NCI-H1417 (cell line): Measurements from ENCODE around the gene ONECUT1.

Experiments
- DNase-seq, 3 experiments: peaks; one replicate each; lab custom pipeline; 2025; lab: John Stamatoyannopoulos, UW

ONECUT1 gene

DNA sequence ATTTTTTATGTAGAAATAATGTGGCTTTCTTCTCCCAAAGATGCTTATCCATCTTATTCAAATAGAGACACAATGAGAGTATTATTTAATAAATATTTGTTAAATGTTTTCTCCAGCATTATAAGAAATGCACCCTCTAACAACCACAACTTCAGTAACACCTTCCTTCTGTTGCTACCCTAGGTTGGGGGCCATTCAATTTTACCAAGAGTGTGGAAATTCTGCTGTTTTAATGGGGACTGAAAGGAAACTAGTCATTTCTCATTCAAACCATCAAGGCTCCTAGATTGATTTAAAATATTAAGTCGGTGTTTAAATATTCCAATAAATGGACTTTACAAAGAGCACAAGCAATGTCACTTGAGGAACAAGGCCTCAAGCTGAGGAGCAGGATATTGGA lies 7.6 kb downstream of the ONECUT1 start:
- no peak for DNase-seq

- DNase-seq = peak; percentile 28 to 73 (median 69)
Measured at GRCh38 chr15:52780172-52780980, 9.8 kb downstream of the ONECUT1 start.

- peak in 1 of 3 experiments; percentile 1 for DNase-seq
Measured at GRCh38 chr15:52778457-52778856, 11.7 kb downstream of the ONECUT1 start.

- no peak for DNase-seq
Measured at GRCh38 chr15:52772766-52773165, 17.4 kb downstream of the ONECUT1 start.

DNA sequence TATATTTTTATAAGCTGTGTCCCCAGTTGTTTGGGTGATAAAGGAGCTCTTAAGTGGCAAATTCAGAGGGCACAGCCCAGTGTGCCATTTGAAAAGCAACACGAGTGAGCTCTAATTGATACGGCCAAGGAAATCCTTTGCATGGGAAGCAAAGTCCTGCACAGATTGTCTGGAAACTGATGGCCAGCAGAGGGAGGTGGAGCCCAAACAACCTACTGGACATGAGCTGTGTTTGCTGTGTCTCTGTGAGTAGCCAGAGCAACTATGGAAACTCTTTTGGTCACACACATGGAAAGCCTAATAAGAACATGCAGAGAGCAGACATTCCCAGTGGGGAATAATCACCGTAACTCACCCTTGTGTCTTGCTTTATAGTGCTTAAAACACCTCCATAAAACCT lies 24.4 kb downstream of the ONECUT1 start:
- DNase-seq = peak in 1 of 3 experiments; percentile 14

DNA sequence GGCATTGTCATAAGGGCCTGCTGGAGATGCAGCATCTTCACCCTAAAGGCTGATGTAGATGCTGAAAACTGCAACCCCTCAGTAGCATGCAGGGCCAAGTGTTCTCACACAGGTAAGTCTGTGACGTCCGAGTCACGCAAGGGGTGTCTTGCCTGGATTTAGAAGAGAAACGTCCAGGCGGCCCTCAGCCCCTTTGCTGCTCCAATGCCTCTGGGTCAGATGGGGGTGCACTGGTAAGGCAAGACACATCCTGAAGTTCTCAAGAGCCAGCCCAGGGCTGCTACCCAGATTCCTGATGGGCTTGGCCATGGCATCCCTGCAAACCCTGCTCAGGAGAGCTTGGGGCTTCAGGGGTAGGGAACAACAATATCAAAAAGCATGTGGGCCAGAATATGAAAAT lies 25.4 kb downstream of the ONECUT1 start:
- no peak for DNase-seq

- DNase-seq = no peak
Measured at GRCh38 chr15:52762621-52763020, 27.5 kb downstream of the ONECUT1 start.

GRCh38 chr15:52760562-52760961 lies 29.6 kb downstream of the ONECUT1 start:
- DNase-seq = no peak

GRCh38 chr15:52759969-52760368 lies 30.2 kb downstream of the ONECUT1 start:
- DNase-seq = no peak

DNA sequence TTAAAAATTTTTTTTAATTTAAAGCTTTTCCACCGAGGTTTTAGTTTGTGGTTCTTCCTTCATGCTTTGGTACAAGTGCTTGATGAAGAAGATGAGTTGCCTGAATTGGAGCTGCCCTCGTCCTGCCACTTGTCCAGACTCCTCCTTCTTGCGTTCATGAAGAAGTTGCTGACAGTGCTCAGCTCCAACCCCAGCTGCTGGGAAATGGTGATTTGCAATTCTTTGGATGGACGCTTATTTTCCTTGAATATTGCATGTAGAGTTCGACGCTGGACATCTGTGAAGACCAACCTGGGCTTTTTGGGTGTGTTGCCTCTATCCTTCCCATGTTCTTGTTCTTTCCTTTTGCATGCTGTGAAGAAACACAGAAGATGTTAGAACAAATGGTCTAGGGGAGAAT lies 32.6 kb downstream of the ONECUT1 start:
- DNase-seq = no peak

DNA sequence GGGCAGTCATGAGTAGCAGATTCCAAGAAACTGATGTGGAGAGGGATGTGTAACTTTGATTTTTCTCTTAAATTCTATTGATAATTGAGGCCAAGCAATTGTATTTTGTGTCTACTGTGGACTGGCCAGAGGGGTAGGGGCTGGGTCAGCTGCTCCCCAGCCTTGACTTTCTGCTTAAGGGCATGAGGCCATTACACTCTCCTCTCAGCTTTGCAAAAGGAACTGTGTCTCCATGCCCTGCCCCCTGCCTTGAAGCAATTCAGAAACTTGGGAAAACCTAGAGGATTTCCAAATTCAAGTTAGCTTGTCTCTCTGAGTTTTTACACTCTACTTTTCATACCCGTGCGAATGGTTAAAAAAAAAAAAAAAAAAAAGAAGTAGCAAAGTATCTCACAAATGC lies 38.6 kb downstream of the ONECUT1 start:
- no peak for DNase-seq

- DNase-seq = peak in 1 of 3 experiments; percentile 28
Measured at GRCh38 chr15:52749258-52749657, 40.9 kb downstream of the ONECUT1 start.

- no peak for DNase-seq
Measured at GRCh38 chr15:52746162-52746757, 43.9 kb downstream of the ONECUT1 start.

- DNase-seq = no peak
Measured at GRCh38 chr15:52745326-52746161, 44.6 kb downstream of the ONECUT1 start.

DNA sequence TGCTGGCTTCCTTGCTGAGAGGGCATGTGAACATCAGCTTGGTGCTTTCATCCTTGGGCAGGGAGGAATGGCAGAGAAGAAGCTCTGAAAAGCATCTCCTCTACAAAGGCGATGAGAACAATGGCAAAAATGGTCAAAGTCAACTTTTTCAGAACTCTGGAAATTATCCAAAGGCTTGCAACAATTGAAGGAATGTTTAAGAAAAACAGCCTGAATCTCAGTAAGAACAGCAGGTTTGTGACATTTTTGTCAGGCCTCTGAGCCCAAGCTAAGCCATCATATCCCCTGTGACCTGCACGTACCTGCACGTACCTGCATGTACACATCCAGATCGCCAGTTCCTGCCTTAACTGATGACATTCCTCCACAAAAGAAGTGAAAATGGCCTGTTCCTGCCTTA lies 51.8 kb downstream of the ONECUT1 start:
- DNase-seq = no peak

GRCh38 chr15:52737720-52738119 lies 52.4 kb downstream of the ONECUT1 start:
- DNase-seq = no peak

DNA sequence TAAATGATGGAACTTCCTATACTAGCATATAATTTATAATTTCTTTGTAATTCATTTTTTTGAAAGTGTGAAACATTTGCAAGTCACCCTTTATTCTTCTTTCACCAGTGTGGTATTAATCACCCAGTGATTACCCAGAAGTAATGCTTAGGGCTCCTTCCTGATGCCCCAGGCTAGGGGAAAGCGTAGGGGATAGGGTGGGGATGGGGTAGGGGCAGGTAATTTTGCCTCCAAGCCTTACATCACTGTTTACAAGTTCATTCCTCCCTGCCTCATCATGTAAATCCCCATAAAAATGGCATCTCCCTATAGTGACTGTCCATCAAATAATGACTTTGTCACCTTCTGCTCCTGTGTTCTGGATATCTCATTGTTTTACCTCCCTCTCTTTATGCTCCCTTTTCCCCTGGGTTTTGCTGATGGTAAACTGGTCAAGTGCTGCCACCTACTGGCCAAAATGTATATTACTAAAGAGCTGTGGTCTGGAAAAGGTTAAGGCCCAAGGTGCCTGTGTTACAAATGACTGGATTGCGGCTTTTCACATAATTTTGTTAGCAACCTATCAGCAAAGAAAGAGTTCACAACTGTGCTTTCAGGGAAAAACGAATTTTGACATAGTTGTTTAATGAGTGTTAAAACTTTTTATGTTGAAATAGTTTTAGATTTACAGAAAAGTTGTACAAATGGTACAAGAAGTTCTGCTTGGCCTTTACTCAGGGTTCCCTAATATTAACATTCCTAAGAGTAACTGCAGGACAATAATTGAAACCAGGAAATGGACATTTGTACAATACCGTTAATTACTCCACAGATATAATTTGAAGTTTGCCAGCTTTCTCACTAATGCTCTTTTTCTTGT lies 54.7 kb downstream of the ONECUT1 start:
- DNase-seq = peak; percentile 57 to 84 (median 72)

- DNase-seq = no peak
Measured at GRCh38 chr15:52734329-52734728, 55.8 kb downstream of the ONECUT1 start.

- no peak for DNase-seq
Measured at GRCh38 chr15:52733696-52734255, 56.4 kb downstream of the ONECUT1 start.

- no peak for DNase-seq
Measured at GRCh38 chr15:52733088-52733487, 57.0 kb downstream of the ONECUT1 start.

- DNase-seq = no peak
Measured at GRCh38 chr15:52732551-52732950, 57.6 kb downstream of the ONECUT1 start.
